Measurements from ENCODE around the gene VOPP1.

GRCh38 chr7:55448526-55448925, 123.8 kb downstream of the VOPP1 start:
- TF ChIP-seq CTCF (IDR thresholded peaks at IDR 0.05) (no peak), CREB1 (CRISPR knock-in tag; IDR thresholded peaks at IDR 0.05) (no peak), MAX (CRISPR knock-in tag; IDR thresholded peaks at IDR 0.05) (no peak), MLX (CRISPR knock-in tag; IDR thresholded peaks at IDR 0.05) (no peak), AFF4 (CRISPR knock-in tag; IDR thresholded peaks at IDR 0.05; ENCODE audit: borderline replicate concordance) (no peak), CREM (CRISPR knock-in tag; IDR thresholded peaks at IDR 0.05) (no peak), SMAD3 (CRISPR knock-in tag; IDR thresholded peaks at IDR 0.05; ENCODE audit: borderline replicate concordance) (no peak), SP1 (CRISPR knock-in tag; conservative IDR thresholded peaks at IDR 0.05) (no peak), ZNF416 (CRISPR knock-in tag; IDR thresholded peaks at IDR 0.05) (no peak), ATF2 (CRISPR knock-in tag; IDR thresholded peaks at IDR 0.05; ENCODE audit: borderline replicate concordance, low read depth) (no peak), GABPB1 (CRISPR knock-in tag; IDR thresholded peaks at IDR 0.05) (no peak), JUN (CRISPR knock-in tag; IDR thresholded peaks at IDR 0.05) (no peak)

Data from WTC11 (cell line).